SK-N-SH treated with all-trans-retinoic acid at 6 μM for 48 hours (cell line): ENCODE data around the gene RBM23.

Experiments used
- ARNTL ChIP-seq: fragments of 450-650 bp; formaldehyde crosslinking; IDR thresholded peaks from 2 replicates; pipeline ENCODE4 v1.5.0; 2020; ENCODE audit warnings: low read depth, mild to moderate bottlenecking, moderate library complexity, borderline replicate concordance
- GLIS3 ChIP-seq: fragments of 250-450 bp; sonication (Bioruptor Pico); IDR thresholded peaks from 2 replicates; pipeline ENCODE4 v1.5.0; 2020; ENCODE audit warnings: mild to moderate bottlenecking, moderate library complexity
- ISL1 ChIP-seq: fragments of 250-450 bp; sonication (Bioruptor Pico); IDR thresholded peaks from 2 replicates; pipeline ENCODE4 v2.1.2; 2022; ENCODE audit warnings: mild to moderate bottlenecking, moderate library complexity
- RARB ChIP-seq: fragments of 250-450 bp; sonication (Bioruptor Pico); IDR thresholded peaks from 2 replicates; pipeline ENCODE4 v1.8.0; 2021; ENCODE audit warnings: mild to moderate bottlenecking, moderate library complexity
- TOX ChIP-seq: fragments of 250-450 bp; sonication (Bioruptor Pico); IDR thresholded peaks from 2 replicates; pipeline ENCODE4 v1.8.0; 2021; ENCODE audit warnings: mild to moderate bottlenecking, moderate library complexity, borderline replicate concordance
- ZC3H10 ChIP-seq: fragments of 250-450 bp; sonication (Bioruptor Pico); IDR thresholded peaks from 2 replicates; pipeline ENCODE4 v1.5.1; 2021; ENCODE audit warnings: mild to moderate bottlenecking, moderate library complexity
- ZFP3 ChIP-seq: fragments of 250-450 bp; sonication (Bioruptor Pico); IDR thresholded peaks from 2 replicates; pipeline ENCODE4 v1.5.0; 2020; ENCODE audit warnings: mild to moderate bottlenecking, moderate library complexity
- ZFP30 ChIP-seq: fragments of 450-650 bp; formaldehyde crosslinking; IDR thresholded peaks from 2 replicates; pipeline ENCODE4 v1.5.0; 2022; ENCODE audit warnings: mild to moderate bottlenecking, moderate library complexity
- ZNF70 ChIP-seq: fragments of 450-650 bp; formaldehyde crosslinking; IDR thresholded peaks from 2 replicates; pipeline ENCODE4 v1.5.0; 2020; ENCODE audit warnings: mild to moderate bottlenecking, moderate library complexity
- ZNF8 ChIP-seq: fragments of 450-650 bp; formaldehyde crosslinking; IDR thresholded peaks from 2 replicates; pipeline ENCODE4 v1.5.0; 2020; ENCODE audit warnings: mild to moderate bottlenecking, moderate library complexity
- TF ChIP-seq, protein P1 (sequence below): fragments of 250-450 bp; sonication (Bioruptor Pico); IDR thresholded peaks from 2 replicates; pipeline ENCODE4 v1.5.1; 2020; ENCODE audit warnings: low read depth, mild to moderate bottlenecking, moderate library complexity
- TF ChIP-seq, protein P2 (sequence below): fragments of 250-450 bp; sonication (Bioruptor Pico); IDR thresholded peaks from 2 replicates; pipeline ENCODE4 v1.8.0; 2020; ENCODE audit warnings: mild to moderate bottlenecking, moderate library complexity, borderline replicate concordance

DNA sequence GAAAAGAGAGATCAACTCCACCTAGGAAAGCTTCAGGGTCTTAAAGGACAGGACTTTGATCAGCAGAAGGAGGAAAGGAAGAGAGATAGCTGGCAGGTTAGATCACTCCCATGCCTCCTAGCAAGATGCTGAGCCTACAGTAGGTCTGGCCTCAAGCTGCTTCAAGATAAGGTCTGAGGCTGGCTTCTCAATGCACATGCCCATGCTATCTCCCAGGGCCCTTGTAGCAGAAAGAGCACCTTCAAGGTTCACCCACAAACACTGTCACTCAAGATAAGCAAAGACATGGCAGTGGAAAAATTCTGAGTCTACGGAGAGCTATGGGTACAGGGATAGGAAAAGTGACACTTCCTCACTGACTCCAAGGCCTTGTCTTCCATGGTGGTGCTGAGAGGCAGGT, 21.6 kb downstream of the RBM23 start:
- no peak for TF ChIP-seq RARB (CRISPR knock-in tag)
- TF ChIP-seq ZFP30 (CRISPR knock-in tag): no peak
- TF ChIP-seq ZFP3 (CRISPR knock-in tag): no peak
- no peak for TF ChIP-seq TOX (CRISPR knock-in tag)
- TF ChIP-seq, protein P1, sequence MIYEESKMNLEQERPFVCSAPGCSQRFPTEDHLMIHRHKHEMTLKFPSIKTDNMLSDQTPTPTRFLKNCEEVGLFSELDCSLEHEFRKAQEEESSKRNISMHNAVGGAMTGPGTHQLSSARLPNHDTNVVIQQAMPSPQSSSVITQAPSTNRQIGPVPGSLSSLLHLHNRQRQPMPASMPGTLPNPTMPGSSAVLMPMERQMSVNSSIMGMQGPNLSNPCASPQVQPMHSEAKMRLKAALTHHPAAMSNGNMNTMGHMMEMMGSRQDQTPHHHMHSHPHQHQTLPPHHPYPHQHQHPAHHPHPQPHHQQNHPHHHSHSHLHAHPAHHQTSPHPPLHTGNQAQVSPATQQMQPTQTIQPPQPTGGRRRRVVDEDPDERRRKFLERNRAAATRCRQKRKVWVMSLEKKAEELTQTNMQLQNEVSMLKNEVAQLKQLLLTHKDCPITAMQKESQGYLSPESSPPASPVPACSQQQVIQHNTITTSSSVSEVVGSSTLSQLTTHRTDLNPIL (CRISPR knock-in tag): no peak
- TF ChIP-seq, protein P2, sequence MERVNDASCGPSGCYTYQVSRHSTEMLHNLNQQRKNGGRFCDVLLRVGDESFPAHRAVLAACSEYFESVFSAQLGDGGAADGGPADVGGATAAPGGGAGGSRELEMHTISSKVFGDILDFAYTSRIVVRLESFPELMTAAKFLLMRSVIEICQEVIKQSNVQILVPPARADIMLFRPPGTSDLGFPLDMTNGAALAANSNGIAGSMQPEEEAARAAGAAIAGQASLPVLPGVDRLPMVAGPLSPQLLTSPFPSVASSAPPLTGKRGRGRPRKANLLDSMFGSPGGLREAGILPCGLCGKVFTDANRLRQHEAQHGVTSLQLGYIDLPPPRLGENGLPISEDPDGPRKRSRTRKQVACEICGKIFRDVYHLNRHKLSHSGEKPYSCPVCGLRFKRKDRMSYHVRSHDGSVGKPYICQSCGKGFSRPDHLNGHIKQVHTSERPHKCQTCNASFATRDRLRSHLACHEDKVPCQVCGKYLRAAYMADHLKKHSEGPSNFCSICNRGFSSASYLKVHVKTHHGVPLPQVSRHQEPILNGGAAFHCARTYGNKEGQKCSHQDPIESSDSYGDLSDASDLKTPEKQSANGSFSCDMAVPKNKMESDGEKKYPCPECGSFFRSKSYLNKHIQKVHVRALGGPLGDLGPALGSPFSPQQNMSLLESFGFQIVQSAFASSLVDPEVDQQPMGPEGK (CRISPR knock-in tag): no peak
- no peak for TF ChIP-seq ARNTL (CRISPR knock-in tag)
- TF ChIP-seq ZNF8 (CRISPR knock-in tag): no peak
- TF ChIP-seq ISL1 (CRISPR knock-in tag): no peak
- TF ChIP-seq GLIS3 (CRISPR knock-in tag): no peak
- no peak for TF ChIP-seq ZNF70
- TF ChIP-seq ZC3H10 (CRISPR knock-in tag): no peak
